HCT116 (cell line): Measurements from ENCODE around the gene MINDY4. TPM values are rescaled to one million over a fixed set of nuclear protein-coding genes. Genes with fewer than 3 reads are reported as not detected.

Experiments
- ATAC-seq: fragments of 200-7000 bp; cut with Tn5 transposase; 2 replicates; pipeline ENCODE4 v1.9.1; 2020; ENCODE audit warnings: mild to moderate bottlenecking, moderate library complexity
- BruUV-seq: library from RNA; stranded (reverse); fragments of 400-500 nt; replicated peaks from 2 replicates; lab custom pipeline; 2021; lab: Mats Ljungman, UMichigan
- CTCF ChIA-PET: fragments of 300-600 bp; sonication (Branson Sonifier 250); formaldehyde crosslinking; loops from one replicate; lab custom pipeline; 2021; ENCODE audit warnings: antibody characterized with exemption; lab: Charles Lee
- POLR2A ChIA-PET: fragments of 300-600, 350-600 bp; sonication (Branson Sonifier 250); formaldehyde crosslinking; loops from one replicate; lab custom pipeline; 2021; ENCODE audit warnings: antibody characterized with exemption; lab: Charles Lee
- RAD21 ChIA-PET, 2 experiments: fragments of 300-600 bp; sonication (Branson Sonifier 250); formaldehyde crosslinking; loops; one replicate each; lab custom pipeline; 2023; ENCODE audit warnings: low total read pairs in 2 of 2; ENCODE audit not compliant: uncharacterized antibody in 2 of 2, unreplicated experiment in 2 of 2, low non-redundant PET in 1 of 2; lab: Charles Lee
- DNase-seq: peaks from one replicate; pipeline ENCODE4 v3.0.0-alpha.2; 2010; ENCODE audit warnings: low read depth, low spot score
- H2AFZ ChIP-seq: fragments of 200-600 bp; shearing (Covaris generic), sonication (generic); 2 replicates; pipeline ENCODE4 v1.6.1; 2017; ENCODE audit warnings: low read depth, mixed run types, mixed read lengths, antibody characterized with exemption, low read length; ENCODE audit not compliant: poor library complexity, severe bottlenecking
- H3K27ac ChIP-seq: 2 replicates; pipeline ENCODE4 v1.5.1; 2012; ENCODE audit warnings: low read depth, low read length
- H3K27me3 ChIP-seq: fragments of 200-600 bp; sonication (generic); 2 replicates; pipeline ENCODE4 v1.6.1; 2016; ENCODE audit warnings: mixed run types, low read length, mixed read lengths; ENCODE audit not compliant: insufficient read depth
- H3K36me3 ChIP-seq, 2 experiments: fragments of 200-500 bp in 1 of 2; fragments of 200-600 bp in 1 of 2; sonication (Bioruptor generic) in 1 of 2; sonication (generic) in 1 of 2; 2 replicates each; pipeline versions ENCODE4 v1.5.1 to v1.6.1; 2014 to 2016; ENCODE audit warnings: low read length in 2 of 2, inconsistent platforms in 1 of 2, mixed read lengths in 1 of 2, mixed run types in 1 of 2; ENCODE audit not compliant: insufficient read depth in 2 of 2, control insufficient read depth in 1 of 2
- H3K4me1 ChIP-seq, 2 experiments: fragments of 200-600 bp in 1 of 2; sonication (generic) in 1 of 2; 2 replicates each; pipeline versions ENCODE4 v1.5.1 to v1.6.1; 2012 to 2017; ENCODE audit warnings: low read length in 2 of 2, inconsistent platforms in 1 of 2, mild to moderate bottlenecking in 1 of 2, mixed read lengths in 1 of 2, mixed run types in 1 of 2, moderate library complexity in 1 of 2; ENCODE audit not compliant: insufficient read depth in 2 of 2, control insufficient read depth in 1 of 2
- H3K4me2 ChIP-seq: fragments of 200-600 bp; sonication (generic); 2 replicates; pipeline ENCODE4 v1.6.1; 2017; ENCODE audit warnings: mixed run types, low read length, mixed read lengths
- H3K4me3 ChIP-seq, 2 experiments: fragments of 200-600 bp in 1 of 2; sonication (generic) in 1 of 2; replicated peaks in 1 of 2; 2 replicates each; pipeline ENCODE4 v1.5.1; 2011 to 2016; ENCODE audit warnings: low read length in 2 of 2, control low read depth in 1 of 2, low read depth in 1 of 2, mild to moderate bottlenecking in 1 of 2, mixed read lengths in 1 of 2, mixed run types in 1 of 2
- H3K79me2 ChIP-seq: fragments of 200-600 bp; sonication (generic); 2 replicates; pipeline ENCODE4 v1.6.1; 2017; ENCODE audit warnings: mild to moderate bottlenecking, mixed run types, low read length, moderate library complexity, mixed read lengths; ENCODE audit not compliant: insufficient read depth
- H3K9ac ChIP-seq: fragments of 200-600 bp; sonication (generic); 2 replicates; pipeline ENCODE4 v1.6.1; 2016; ENCODE audit warnings: low read length, mixed read lengths
- H3K9me2 ChIP-seq: fragments of 200-600 bp; sonication (generic), shearing (Covaris generic); 2 replicates; pipeline ENCODE4 v1.6.1; 2017; ENCODE audit warnings: mixed run types, mild to moderate bottlenecking, moderate library complexity; ENCODE audit not compliant: insufficient read depth
- H3K9me3 ChIP-seq, 2 experiments: fragments of 200-500 bp in 1 of 2; fragments of 200-600 bp in 1 of 2; sonication (Bioruptor generic) in 1 of 2; sonication (generic) in 1 of 2; 2 replicates each; pipeline ENCODE4 v1.6.1; 2014 to 2017; ENCODE audit warnings: low read length in 2 of 2, mixed read lengths in 2 of 2, inconsistent platforms in 1 of 2, low read depth in 1 of 2, mild to moderate bottlenecking in 1 of 2, mixed run types in 1 of 2, moderate library complexity in 1 of 2; ENCODE audit not compliant: control insufficient read depth in 1 of 2, insufficient read depth in 1 of 2
- H4K20me1 ChIP-seq: fragments of 200-600 bp; sonication (generic), shearing (Covaris generic); 2 replicates; pipeline ENCODE4 v1.6.1; 2017; ENCODE audit warnings: mixed run types, mild to moderate bottlenecking, moderate library complexity; ENCODE audit not compliant: insufficient read depth
- CBX3 ChIP-seq: IDR thresholded peaks from 2 replicates; pipeline ENCODE4 v1.6.1; 2012; ENCODE audit warnings: low read depth
- ELF1 ChIP-seq: IDR thresholded peaks from 2 replicates; pipeline ENCODE4 v1.6.1; 2012; ENCODE audit warnings: low read depth, borderline replicate concordance
- FOSL1 ChIP-seq: IDR thresholded peaks from 2 replicates; pipeline ENCODE4 v1.6.1; 2012; ENCODE audit warnings: low read depth
- JUND ChIP-seq: IDR thresholded peaks from 2 replicates; pipeline ENCODE4 v1.6.1; 2012
- POLR2A ChIP-seq: IDR thresholded peaks from 2 replicates; pipeline ENCODE4 v1.7.0; 2011; ENCODE audit warnings: borderline replicate concordance; ENCODE audit not compliant: insufficient read depth, insufficient read length; ENCODE audit errors: extremely low read depth
- POLR2AphosphoS5 ChIP-seq: IDR thresholded peaks from 2 replicates; pipeline ENCODE4 v1.6.1; 2011; ENCODE audit warnings: mild to moderate bottlenecking, low read depth, low read length, moderate library complexity
- SIN3A ChIP-seq: IDR thresholded peaks from 2 replicates; pipeline ENCODE4 v1.6.1; 2012; ENCODE audit warnings: low read depth
- SP1 ChIP-seq: IDR thresholded peaks from 2 replicates; pipeline ENCODE4 v1.6.1; 2012; ENCODE audit warnings: low read depth
- SRF ChIP-seq: IDR thresholded peaks from 2 replicates; pipeline ENCODE4 v1.6.1; 2012; ENCODE audit warnings: low read depth
- ZFX ChIP-seq: fragments of 450-650 bp; IDR thresholded peaks from 2 replicates; pipeline ENCODE4 v1.6.1; 2017
- intact Hi-C: fragments of 100-400 bp; cut with micrococcal nuclease; formaldehyde crosslinking; loops from 2 replicates; pipeline ENCODE4 v1.10.0; 2022
- total RNA-seq: library from RNA; stranded (reverse); gene quantifications from one replicate; pipeline ENCODE4 v1.2.1, GENCODE V29; 2021; ENCODE audit not compliant: unreplicated experiment
- TF ChIP-seq, protein P1 (sequence below): IDR thresholded peaks from 2 replicates; pipeline ENCODE4 v1.6.1; 2012
- TF ChIP-seq, protein P2 (sequence below), 3 experiments: fragments of 200-600 bp in 1 of 3; sonication (generic) in 1 of 3; IDR thresholded peaks in 2 of 3; conservative IDR thresholded peaks in 1 of 3; 2 replicates each; pipeline ENCODE4 v1.5.1; 2012 to 2017; ENCODE audit warnings: low read depth in 2 of 3, low read length in 2 of 3, antibody characterized with exemption in 1 of 3, borderline replicate concordance in 1 of 3, control low read depth in 1 of 3, mild to moderate bottlenecking in 1 of 3, mixed read lengths in 1 of 3, mixed run types in 1 of 3, moderate library complexity in 1 of 3; ENCODE audit not compliant: insufficient read depth in 1 of 3
- TF ChIP-seq, protein P3 (sequence below): IDR thresholded peaks from 2 replicates; pipeline ENCODE4 v1.6.1; 2012

MINDY4 gene
- total RNA-seq, 1 experiment from 2014 or later = 6.1 TPM

DNA sequence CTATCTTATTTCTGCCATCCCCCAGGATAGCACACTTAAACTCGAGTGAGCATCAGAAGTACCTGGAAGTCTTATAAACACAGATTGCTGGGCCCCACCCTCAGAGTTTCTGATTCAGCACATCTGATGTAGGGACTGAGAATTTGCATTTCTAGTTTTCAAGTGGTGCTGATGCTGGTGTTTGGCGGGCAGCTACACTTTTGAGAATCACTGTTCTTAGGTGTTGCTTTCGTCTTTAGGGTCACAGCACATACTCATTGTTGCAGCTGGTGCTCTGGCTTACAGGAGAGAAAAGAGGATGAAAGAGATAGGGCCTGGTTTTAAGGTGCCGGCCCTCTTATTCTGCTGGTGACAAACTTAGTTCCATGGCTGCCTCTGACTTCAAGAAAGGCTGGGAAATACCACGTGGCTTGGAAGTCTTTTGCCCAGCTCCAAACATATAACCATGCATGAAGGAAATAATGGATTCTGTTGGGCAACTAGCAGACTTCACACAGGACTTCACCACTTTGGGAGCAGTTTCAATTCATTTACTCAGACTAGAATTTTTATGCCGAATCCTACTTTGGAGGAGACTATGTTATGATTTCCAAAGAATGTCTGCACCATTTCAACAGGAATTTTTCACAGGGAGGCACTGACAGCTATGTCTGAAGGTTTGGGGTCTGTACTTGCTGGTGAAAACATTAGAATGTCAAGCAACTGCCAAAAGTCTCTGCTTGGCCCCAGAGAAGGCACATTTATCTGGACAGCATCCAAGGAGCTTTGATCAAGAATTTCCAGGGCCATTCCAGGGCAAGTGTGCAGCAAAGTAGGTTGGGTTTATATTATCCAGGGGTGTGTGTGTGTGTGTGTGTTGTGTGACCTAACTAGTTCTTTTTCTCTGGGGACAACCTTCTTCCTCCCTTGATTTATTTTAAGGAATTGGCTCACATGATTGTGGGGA is 6.9 kb upstream of the MINDY4 start:
- Histone ChIP-seq H3K36me3 (no peaks in the 10 kb centered on the region), H2AFZ (no peak overlapping the region), H4K20me1 (no peaks in the 10 kb centered on the region), H3K4me3 (no peak overlapping the region), H3K27me3 (no peaks in the 10 kb centered on the region), H3K9ac (no peak overlapping the region), H3K9me2 (no peaks in the 10 kb centered on the region), H3K79me2 (no peaks in the 10 kb centered on the region), H3K9me3 (no peaks in the 10 kb centered on the region), H3K27ac (no peak overlapping the region), H3K4me1 (no peaks in the 10 kb centered on the region), H3K4me2 (no peak overlapping the region)
- no peak for TF ChIP-seq JUND
- TF ChIP-seq, protein P1, sequence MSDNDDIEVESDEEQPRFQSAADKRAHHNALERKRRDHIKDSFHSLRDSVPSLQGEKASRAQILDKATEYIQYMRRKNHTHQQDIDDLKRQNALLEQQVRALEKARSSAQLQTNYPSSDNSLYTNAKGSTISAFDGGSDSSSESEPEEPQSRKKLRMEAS = no peak
- TF ChIP-seq, protein P2, sequence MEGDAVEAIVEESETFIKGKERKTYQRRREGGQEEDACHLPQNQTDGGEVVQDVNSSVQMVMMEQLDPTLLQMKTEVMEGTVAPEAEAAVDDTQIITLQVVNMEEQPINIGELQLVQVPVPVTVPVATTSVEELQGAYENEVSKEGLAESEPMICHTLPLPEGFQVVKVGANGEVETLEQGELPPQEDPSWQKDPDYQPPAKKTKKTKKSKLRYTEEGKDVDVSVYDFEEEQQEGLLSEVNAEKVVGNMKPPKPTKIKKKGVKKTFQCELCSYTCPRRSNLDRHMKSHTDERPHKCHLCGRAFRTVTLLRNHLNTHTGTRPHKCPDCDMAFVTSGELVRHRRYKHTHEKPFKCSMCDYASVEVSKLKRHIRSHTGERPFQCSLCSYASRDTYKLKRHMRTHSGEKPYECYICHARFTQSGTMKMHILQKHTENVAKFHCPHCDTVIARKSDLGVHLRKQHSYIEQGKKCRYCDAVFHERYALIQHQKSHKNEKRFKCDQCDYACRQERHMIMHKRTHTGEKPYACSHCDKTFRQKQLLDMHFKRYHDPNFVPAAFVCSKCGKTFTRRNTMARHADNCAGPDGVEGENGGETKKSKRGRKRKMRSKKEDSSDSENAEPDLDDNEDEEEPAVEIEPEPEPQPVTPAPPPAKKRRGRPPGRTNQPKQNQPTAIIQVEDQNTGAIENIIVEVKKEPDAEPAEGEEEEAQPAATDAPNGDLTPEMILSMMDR (IDR thresholded peaks at IDR 0.05 in 2 of 3, conservative IDR thresholded peaks at IDR 0.05 in 1 of 3; ENCODE audit: borderline replicate concordance in 1 of 3, insufficient read depth in 1 of 3, low read depth in 2 of 3, low read length in 2 of 3) = no peak
- TF ChIP-seq SP1 = no peak
- TF ChIP-seq CBX3 = no peak
- no peak for TF ChIP-seq POLR2AphosphoS5
- TF ChIP-seq, protein P3, sequence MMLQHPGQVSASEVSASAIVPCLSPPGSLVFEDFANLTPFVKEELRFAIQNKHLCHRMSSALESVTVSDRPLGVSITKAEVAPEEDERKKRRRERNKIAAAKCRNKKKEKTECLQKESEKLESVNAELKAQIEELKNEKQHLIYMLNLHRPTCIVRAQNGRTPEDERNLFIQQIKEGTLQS = no peak
- TF ChIP-seq ELF1 = no peak
- TF ChIP-seq ZFX = no peak
- TF ChIP-seq SIN3A = no peak
- no peak for TF ChIP-seq POLR2A
- TF ChIP-seq SRF = no peak
- TF ChIP-seq FOSL1 = no peak
- RAD21 ChIA-PET = no interaction called here
- intact Hi-C loops = no loop called here
- CTCF ChIA-PET = no interaction called here
- DNase-seq (no peak), ATAC-seq (no peak)
- BruUV-seq = no TSS peak
- POLR2A ChIA-PET = no interaction called here
